C4-2B (cell line): ENCODE measurements around the gene DOLPP1.

Source experiments
- H3K27ac ChIP-seq: fragments of 450-650 bp; 2 replicates; pipeline ENCODE4 v1.5.1; 2017
- CTCF ChIP-seq: fragments of 450-650 bp; conservative IDR thresholded peaks from 2 replicates; pipeline ENCODE4 v1.5.1; 2017; ENCODE audit warnings: mild to moderate bottlenecking
- ZFX ChIP-seq: fragments of 450-650 bp; IDR thresholded peaks from 2 replicates; pipeline ENCODE4 v1.6.1; 2017

The DOLPP1 gene

GRCh38 chr9:129097671-129098306, 16.9 kb downstream of the DOLPP1 start:
- TF ChIP-seq CTCF: no peak
- no peak for TF ChIP-seq ZFX
- no peak overlapping the region for H3K27ac ChIP-seq

GRCh38 chr9:129098328-129098727, 17.4 kb downstream of the DOLPP1 start:
- no peak for TF ChIP-seq ZFX
- no peak overlapping the region for H3K27ac ChIP-seq

- no peak for TF ChIP-seq CTCF
- TF ChIP-seq ZFX: no peak
- H3K27ac ChIP-seq: no peak overlapping the region
Observed at GRCh38 chr9:129100383-129101169, 19.7 kb downstream of the DOLPP1 start.

- no peak overlapping the region for H3K27ac ChIP-seq
- TF ChIP-seq ZFX (no peak), CTCF (no peak)
Observed at GRCh38 chr9:129101279-129101678, 20.4 kb downstream of the DOLPP1 start.

- TF ChIP-seq ZFX: no peak
- no peak overlapping the region for H3K27ac ChIP-seq
Observed at GRCh38 chr9:129102095-129102525, 21.2 kb downstream of the DOLPP1 start.

GRCh38 chr9:129102791-129103594, 22.1 kb downstream of the DOLPP1 start:
- no peak overlapping the region for H3K27ac ChIP-seq
- no peak; the same call in 1 of the 2 replicates for TF ChIP-seq CTCF
- no peak for TF ChIP-seq ZFX

- H3K27ac ChIP-seq: no peak overlapping the region
- TF ChIP-seq CTCF (no peak), ZFX (no peak)
Observed at GRCh38 chr9:129103595-129103965, 22.7 kb downstream of the DOLPP1 start.

GRCh38 chr9:129104051-129104450, 23.1 kb downstream of the DOLPP1 start:
- TF ChIP-seq ZFX (no peak), CTCF (no peak)

More at GRCh38 chr9:129104051-129104450, 23.1 kb downstream of the DOLPP1 start:
- H3K27ac ChIP-seq: no peak overlapping the region
